DND-41 (cell line): ENCODE data around the gene TAL1.

Source experiments
- EZH2 ChIP-seq: IDR thresholded peaks from 3 replicates; pipeline ENCODE4 v1.6.1; 2012; ENCODE audit warnings: borderline replicate concordance, low read depth, mild to moderate bottlenecking, moderate library complexity, low read length, inconsistent platforms; ENCODE audit not compliant: severe bottlenecking
- TF ChIP-seq, protein P1 (sequence below): IDR thresholded peaks from 2 replicates; pipeline ENCODE4 v1.5.1; 2012; ENCODE audit warnings: borderline replicate concordance, low read length, moderate library complexity, mild to moderate bottlenecking; ENCODE audit not compliant: poor library complexity, severe bottlenecking; ENCODE audit errors: extremely low read depth

GRCh38 chr1:47178654-47179016 is 53.4 kb downstream of the TAL1 start:
- TF ChIP-seq, protein P1, sequence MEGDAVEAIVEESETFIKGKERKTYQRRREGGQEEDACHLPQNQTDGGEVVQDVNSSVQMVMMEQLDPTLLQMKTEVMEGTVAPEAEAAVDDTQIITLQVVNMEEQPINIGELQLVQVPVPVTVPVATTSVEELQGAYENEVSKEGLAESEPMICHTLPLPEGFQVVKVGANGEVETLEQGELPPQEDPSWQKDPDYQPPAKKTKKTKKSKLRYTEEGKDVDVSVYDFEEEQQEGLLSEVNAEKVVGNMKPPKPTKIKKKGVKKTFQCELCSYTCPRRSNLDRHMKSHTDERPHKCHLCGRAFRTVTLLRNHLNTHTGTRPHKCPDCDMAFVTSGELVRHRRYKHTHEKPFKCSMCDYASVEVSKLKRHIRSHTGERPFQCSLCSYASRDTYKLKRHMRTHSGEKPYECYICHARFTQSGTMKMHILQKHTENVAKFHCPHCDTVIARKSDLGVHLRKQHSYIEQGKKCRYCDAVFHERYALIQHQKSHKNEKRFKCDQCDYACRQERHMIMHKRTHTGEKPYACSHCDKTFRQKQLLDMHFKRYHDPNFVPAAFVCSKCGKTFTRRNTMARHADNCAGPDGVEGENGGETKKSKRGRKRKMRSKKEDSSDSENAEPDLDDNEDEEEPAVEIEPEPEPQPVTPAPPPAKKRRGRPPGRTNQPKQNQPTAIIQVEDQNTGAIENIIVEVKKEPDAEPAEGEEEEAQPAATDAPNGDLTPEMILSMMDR = no peak
- no peak for TF ChIP-seq EZH2
